Kidney (tissue), 14 donors: ENCODE measurements around the gene ADAM15. TPM values are rescaled to one million over a fixed set of nuclear protein-coding genes. Genes with fewer than 3 reads are reported as not detected.

Experiments used
- DNase-seq, 5 donors: peaks; one replicate each; pipeline ENCODE4 v3.0.0-alpha.2; 2013 to 2020
- FAIRE-seq: peaks from 2 replicates; lab custom pipeline; 2012; peaks lifted over from hg19 to GRCh38; lab: Jason Lieb, UNC
- H3K27ac ChIP-seq, 2 donors: one replicate each; pipeline ENCODE4 v1.7.0; 2013; ENCODE audit warnings: low read depth in 2 of 2, low read length in 2 of 2, inconsistent platforms in 1 of 2
- H3K27me3 ChIP-seq: one replicate; pipeline ENCODE4 v1.7.1; 2013; ENCODE audit warnings: low read length, inconsistent platforms; ENCODE audit not compliant: control insufficient read depth, insufficient read depth
- H3K36me3 ChIP-seq, 3 donors: one replicate each; pipeline versions ENCODE4 v1.7.0 to v1.7.1; 2013; ENCODE audit warnings: low read length in 3 of 3, control low read depth in 1 of 3, inconsistent platforms in 1 of 3; ENCODE audit not compliant: insufficient read depth in 3 of 3, control insufficient read depth in 2 of 3
- H3K4me1 ChIP-seq, 3 donors: one replicate each; pipeline versions ENCODE4 v1.7.0 to v1.7.1; 2013; ENCODE audit warnings: low read length in 3 of 3, inconsistent platforms in 1 of 3, low read depth in 1 of 3; ENCODE audit not compliant: control insufficient read depth in 2 of 3, insufficient read depth in 2 of 3
- H3K4me3 ChIP-seq, 3 donors: one replicate each; pipeline versions ENCODE4 v1.7.0 to v1.8.1; 2013; ENCODE audit warnings: low read length in 3 of 3, control low read depth in 1 of 3, inconsistent platforms in 1 of 3
- H3K9ac ChIP-seq, 3 donors: one replicate each; pipeline versions ENCODE4 v1.7.0 to v1.7.1; 2013; ENCODE audit warnings: low read length in 3 of 3, control low read depth in 1 of 3, inconsistent platforms in 1 of 3
- H3K9me3 ChIP-seq, 3 donors: one replicate each; pipeline versions ENCODE4 v1.7.0 to v1.7.1; 2013; ENCODE audit warnings: low read length in 3 of 3, control low read depth in 1 of 3, inconsistent platforms in 1 of 3; ENCODE audit not compliant: control insufficient read depth in 2 of 3, insufficient read depth in 1 of 3
- CTCF ChIP-seq: IDR thresholded peaks from 3 replicates; pipeline ENCODE4 v1.5.1; 2012; ENCODE audit warnings: mild to moderate bottlenecking, moderate library complexity, borderline replicate concordance; ENCODE audit not compliant: insufficient read depth; ENCODE audit errors: extremely low read depth
- intact Hi-C: fragments of 100-400 bp; cut with DNase I; formaldehyde crosslinking; loops from one replicate; pipeline ENCODE4 v1.11.1; 2022
- polyA plus RNA-seq: library from polyadenylated mRNA; stranded (reverse); fragments of 350-450 nt; fragmentation: Illumina TruSeq; extraction: RNeasy Lipid Tissue Mini Kit (QIAGEN cat#74804); gene quantifications from one replicate; pipeline ENCODE4 v1.2.3, GENCODE V29; 2014; ENCODE audit warnings: low read depth, low replicate concordance; ENCODE audit not compliant: insufficient read depth
- total RNA-seq: library from RNA; stranded (reverse); fragmentation: NEBNext Ultra II Directional; extraction: Animal tissue kit (Norgen Biotek cat#: 25700); gene quantifications from one replicate; pipeline ENCODE4 v1.2.1, GENCODE V29; 2021
- donor health status: control.
- donor health status: control.
- donor health status: control.
- donor health status: control.
- donor health status: control.
- donor health status: DM: yes; HTN: yes; CAD: no.
- donor health status: Normal renal cell carcinoma (clear cell type).

The ADAM15 gene
- total and polyA plus RNA-seq, 2 donors from 2014 or later: 68.4 to 152 TPM

DNA sequence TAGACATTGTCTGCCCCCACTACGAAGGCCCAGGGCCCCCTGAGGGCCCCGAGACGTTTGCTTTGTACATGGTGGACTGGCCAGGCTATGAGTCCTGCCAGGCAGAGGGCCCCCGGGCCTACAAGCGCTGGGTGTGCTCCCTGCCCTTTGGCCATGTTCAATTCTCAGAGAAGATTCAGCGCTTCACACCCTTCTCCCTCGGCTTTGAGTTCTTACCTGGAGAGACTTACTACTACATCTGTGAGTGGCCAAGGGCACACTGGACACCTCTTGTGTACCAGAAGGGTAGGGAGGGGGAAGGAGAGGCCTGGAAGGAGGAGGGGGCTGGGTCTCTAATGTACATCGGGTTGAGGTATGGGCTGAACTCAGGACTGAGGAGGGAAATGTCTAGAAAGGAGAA lies 15.7 kb downstream of the ADAM15 start:
- no peak overlapping the region for H3K27ac ChIP-seq
- no peak for TF ChIP-seq CTCF
- intact Hi-C loops: no loop called here
- H3K36me3 ChIP-seq: no peaks in the 10 kb centered on the region
- DNase-seq: no peak
- no peaks in the 10 kb centered on the region for H3K9me3 ChIP-seq
- peaks cover under 1% of the 10 kb centered on the region for H3K27me3 ChIP-seq
- H3K9ac ChIP-seq: no peak overlapping the region
- H3K4me1 ChIP-seq: peaks cover 0 to 20% (median 4%) of the 10 kb centered on the region in 3 donors
- no peak overlapping the region for H3K4me3 ChIP-seq
- no peak for FAIRE-seq

DNA sequence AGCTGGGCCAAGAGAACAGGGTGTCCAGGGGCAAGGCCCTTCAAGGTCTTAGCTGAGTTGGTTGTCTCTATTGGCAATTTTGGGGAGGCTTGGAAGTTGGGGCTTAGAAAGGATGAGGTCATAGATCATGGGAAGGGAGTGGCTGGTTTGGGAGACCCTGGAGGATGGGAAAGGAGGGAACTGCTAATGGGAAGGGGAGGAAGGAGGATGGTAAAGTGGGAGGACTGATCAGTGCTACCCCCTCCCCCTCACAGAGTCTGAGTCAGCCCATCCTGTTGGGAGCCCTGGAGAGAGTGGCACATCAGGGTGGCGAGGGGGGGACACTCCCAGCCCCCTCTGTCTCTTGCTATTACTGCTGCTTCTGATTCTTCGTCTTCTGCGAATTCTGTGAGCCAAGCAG lies 17.5 kb downstream of the ADAM15 start:
- DNase-seq: no peak

DNA sequence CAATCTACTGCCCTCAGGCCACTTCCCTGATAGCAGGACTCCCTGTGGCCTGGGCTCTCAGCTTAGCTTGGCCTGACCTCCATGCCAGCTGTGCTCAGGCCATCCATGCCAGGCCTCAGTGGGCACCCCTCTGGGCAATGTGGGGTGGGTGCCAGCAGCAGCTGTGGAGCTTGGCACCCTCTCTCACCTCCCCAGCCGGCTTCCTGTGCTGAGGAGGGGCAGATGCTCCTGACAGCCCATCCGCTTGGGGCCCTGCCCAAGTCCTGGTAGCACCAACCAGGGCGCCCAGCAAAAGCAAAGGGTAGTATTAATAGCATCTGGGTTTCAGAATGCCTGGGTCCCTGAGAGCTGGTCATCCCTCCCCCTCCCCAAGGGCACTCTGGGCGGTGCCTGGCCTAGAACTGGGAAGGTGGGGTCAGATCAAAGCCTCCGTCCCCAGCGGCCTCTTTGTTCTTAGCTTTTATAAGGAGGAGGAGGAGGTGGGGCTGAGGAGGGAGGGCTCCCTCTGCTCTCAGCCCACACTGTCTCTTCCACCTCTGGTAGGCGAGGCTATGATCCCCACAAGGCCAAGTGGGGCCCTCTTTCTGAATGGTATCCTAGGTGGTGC lies 18.5 kb downstream of the ADAM15 start:
- Histone ChIP-seq H3K27me3 (peaks cover 5% of the 10 kb centered on the region), H3K4me1 (peaks cover 0 to 8% (median 0%) of the 10 kb centered on the region in 3 donors), H3K9ac (no peak overlapping the region), H3K9me3 (no peaks in the 10 kb centered on the region), H3K4me3 (no peak overlapping the region), H3K36me3 (no peaks in the 10 kb centered on the region), H3K27ac (no peak overlapping the region)
- DNase-seq: peak in 2 of 5 donors; percentile 29 to 73
- FAIRE-seq: no peak
- intact Hi-C loops: no loop called here
- TF ChIP-seq CTCF: no peak

More for the DNA sequence above, 17.5 kb downstream of the ADAM15 start:
- Histone ChIP-seq H3K27me3 (peaks cover 5% of the 10 kb centered on the region), H3K9me3 (no peaks in the 10 kb centered on the region), H3K4me3 (no peak overlapping the region), H3K36me3 (no peaks in the 10 kb centered on the region), H3K27ac (no peak overlapping the region), H3K9ac (no peak overlapping the region), H3K4me1 (peaks cover 0 to 8% (median 0%) of the 10 kb centered on the region in 3 donors)
- TF ChIP-seq CTCF: no peak
- intact Hi-C loops: no loop called here
- no peak for FAIRE-seq
